KMS-11 (cell line): ENCODE data around the gene LCN10.

ENCODE experiments used
- H2AFZ ChIP-seq: fragments of 200-600 bp; sonication (generic); 2 replicates; pipeline ENCODE4 v1.6.1; 2016; ENCODE audit warnings: antibody characterized with exemption, mixed run types, low read depth
- H3K27ac ChIP-seq: fragments of 200-600 bp; sonication (generic); 2 replicates; pipeline ENCODE4 v1.6.1; 2016; ENCODE audit warnings: mild to moderate bottlenecking, mixed run types
- H3K27me3 ChIP-seq: fragments of 200-600 bp; sonication (generic); 2 replicates; pipeline ENCODE4 v1.6.1; 2017; ENCODE audit warnings: mild to moderate bottlenecking, low read depth, mixed run types, moderate library complexity; ENCODE audit not compliant: insufficient read depth
- H3K36me3 ChIP-seq: fragments of 200-600 bp; sonication (generic); 2 replicates; pipeline ENCODE4 v1.6.1; 2017; ENCODE audit warnings: mild to moderate bottlenecking, mixed run types; ENCODE audit not compliant: insufficient read depth
- H3K4me1 ChIP-seq: fragments of 200-600 bp; sonication (generic); 2 replicates; pipeline ENCODE4 v1.6.1; 2016; ENCODE audit warnings: mild to moderate bottlenecking, low read depth, mixed run types; ENCODE audit not compliant: poor library complexity, severe bottlenecking
- H3K4me2 ChIP-seq: fragments of 200-600 bp; sonication (generic); 2 replicates; pipeline ENCODE4 v1.7.0; 2016; ENCODE audit warnings: mild to moderate bottlenecking, mixed run types
- H3K4me3 ChIP-seq: fragments of 200-600 bp; sonication (generic); IDR thresholded peaks from 2 replicates; pipeline ENCODE4 v1.6.1; 2017; ENCODE audit warnings: low read depth, low read length, mixed read lengths; ENCODE audit not compliant: insufficient read depth
- H3K79me2 ChIP-seq: fragments of 200-600 bp; sonication (generic); 2 replicates; pipeline ENCODE4 v1.6.1; 2016; ENCODE audit warnings: low read depth, mixed run types; ENCODE audit not compliant: insufficient read depth
- H3K9ac ChIP-seq: fragments of 200-600 bp; sonication (generic); 2 replicates; pipeline ENCODE4 v1.6.1; 2016; ENCODE audit warnings: mild to moderate bottlenecking, mixed run types
- H4K20me1 ChIP-seq: fragments of 200-600 bp; sonication (generic); 2 replicates; pipeline ENCODE4 v1.6.1; 2016; ENCODE audit warnings: mild to moderate bottlenecking, mixed run types; ENCODE audit not compliant: insufficient read depth
- CTCF ChIP-seq: fragments of 200-600 bp; sonication (generic); conservative IDR thresholded peaks from 2 replicates; pipeline ENCODE4 v1.6.1; 2017; ENCODE audit warnings: low read depth, mild to moderate bottlenecking, antibody characterized with exemption, low read length, moderate library complexity, mixed read lengths

The LCN10 gene

DNA sequence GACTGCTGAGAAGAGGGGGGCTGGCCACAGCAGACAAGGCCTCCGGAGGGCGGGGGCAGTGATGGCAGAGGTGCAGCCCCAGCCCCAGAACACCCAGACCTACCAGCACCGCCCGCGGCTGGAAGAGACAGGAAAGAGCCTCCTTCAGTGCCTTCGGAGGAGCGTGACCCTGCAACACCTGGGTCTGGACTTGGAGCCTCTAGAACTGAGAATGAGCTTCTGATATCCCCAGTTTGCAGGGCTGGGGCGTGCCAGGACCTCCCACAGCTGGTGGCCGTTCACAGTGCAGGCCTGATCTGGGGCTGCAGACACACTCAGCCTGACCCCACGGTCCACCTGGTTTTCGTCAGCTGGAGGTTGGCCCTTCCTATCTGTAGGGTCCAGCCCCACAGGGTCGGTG lies 9.1 kb downstream of the LCN10 start:
- H3K4me2 ChIP-seq, result no peak overlapping the region
- peaks cover 11% of the 10 kb centered on the region for H3K27me3 ChIP-seq
- H3K36me3 ChIP-seq, result no peaks in the 10 kb centered on the region
- no peaks in the 10 kb centered on the region for H4K20me1 ChIP-seq
- peaks cover 6% of the 10 kb centered on the region for H3K4me1 ChIP-seq
- no peak overlapping the region for H3K27ac ChIP-seq
- no peak for TF ChIP-seq CTCF
- H3K9ac ChIP-seq, result no peak overlapping the region
- H3K79me2 ChIP-seq, result no peaks in the 10 kb centered on the region
- no peak overlapping the region for H2AFZ ChIP-seq
- no peak overlapping the region for H3K4me3 ChIP-seq

GRCh38 chr9:136732444-136733178 lies 10.1 kb downstream of the LCN10 start:
- Histone ChIP-seq H3K4me1 (peaks cover 8% of the 10 kb centered on the region), H3K36me3 (no peaks in the 10 kb centered on the region), H3K27ac (no peak overlapping the region), H2AFZ (no peak overlapping the region), H3K4me3 (no peak overlapping the region), H3K79me2 (peaks cover 3% of the 10 kb centered on the region), H3K9ac (no peak overlapping the region), H4K20me1 (0 out of 2 replicates have a peak, but pooled peaks cover under 1% of the 10 kb centered on the region), H3K4me2 (no peak overlapping the region), H3K27me3 (peaks cover under 1% of the 10 kb centered on the region; the same call in 1 of the 2 replicates)
- no peak for TF ChIP-seq CTCF

DNA sequence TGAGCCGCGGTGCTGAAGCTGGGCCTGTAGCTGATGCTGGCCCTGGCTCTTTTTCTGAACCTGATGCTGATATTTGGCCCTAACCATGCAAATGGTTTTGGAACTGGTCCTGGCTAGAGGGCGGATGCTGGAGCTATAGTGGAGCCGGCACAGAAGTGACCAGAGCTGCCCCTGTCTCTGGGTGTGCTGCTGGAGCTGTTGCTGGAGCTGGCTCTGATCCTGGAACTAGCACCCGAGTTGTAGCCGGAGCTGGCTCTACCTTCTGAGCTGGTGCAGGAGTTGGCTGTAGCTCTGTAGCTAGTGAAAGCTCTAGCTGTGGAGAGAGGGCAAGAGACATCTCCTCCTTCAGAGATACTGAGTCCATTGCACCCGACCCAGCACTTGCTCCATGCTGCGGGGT lies 12.8 kb downstream of the LCN10 start:
- no peak overlapping the region for H3K4me2 ChIP-seq
- H3K79me2 ChIP-seq, result peaks cover 28% of the 10 kb centered on the region
- H3K27ac ChIP-seq, result no peak overlapping the region
- peaks cover 26% of the 10 kb centered on the region; the same call in 1 of the 2 replicates for H4K20me1 ChIP-seq
- H3K4me3 ChIP-seq, result no peak overlapping the region
- H3K36me3 ChIP-seq, result no peaks in the 10 kb centered on the region; the same call in 1 of the 2 replicates
- no peak for TF ChIP-seq CTCF
- H3K27me3 ChIP-seq, result no peaks in the 10 kb centered on the region
- H3K4me1 ChIP-seq, result peaks cover 22% of the 10 kb centered on the region
- H3K9ac ChIP-seq, result no peak overlapping the region
- no peak overlapping the region for H2AFZ ChIP-seq

GRCh38 chr9:136729144-136729543 lies 13.6 kb downstream of the LCN10 start:
- H3K79me2 ChIP-seq, result peaks cover 28% of the 10 kb centered on the region
- peaks cover 31% of the 10 kb centered on the region; the same call in 1 of the 2 replicates for H4K20me1 ChIP-seq
- H3K36me3 ChIP-seq, result no peaks in the 10 kb centered on the region; the same call in 1 of the 2 replicates
- H3K27ac ChIP-seq, result no peak overlapping the region
- H2AFZ ChIP-seq, result no peak overlapping the region
- no peak overlapping the region for H3K9ac ChIP-seq
- H3K4me2 ChIP-seq, result peak overlapping the region; percentile 96; the same call in 1 of the 2 replicates
- no peaks in the 10 kb centered on the region for H3K27me3 ChIP-seq
- H3K4me3 ChIP-seq, result no peak overlapping the region
- no peak for TF ChIP-seq CTCF
- peaks cover 22% of the 10 kb centered on the region for H3K4me1 ChIP-seq
